SHP77 treated with DMSO at 0.1 percent for 48 hours (cell line): ENCODE results near the gene CEP68.
"Not testable (repeated sequence)": the region's sequence is repeated elsewhere in the genome, so short reads cannot be mapped to it uniquely, and the experiment has no call there.

ENCODE experiments used
- DNase-seq: peaks from one replicate; lab custom pipeline; 2025; lab: John Stamatoyannopoulos, UW

CEP68 gene

GRCh38 chr2:65130664-65131175, 74.5 kb downstream of the CEP68 start:
- DNase-seq = peak; percentile 57

DNA sequence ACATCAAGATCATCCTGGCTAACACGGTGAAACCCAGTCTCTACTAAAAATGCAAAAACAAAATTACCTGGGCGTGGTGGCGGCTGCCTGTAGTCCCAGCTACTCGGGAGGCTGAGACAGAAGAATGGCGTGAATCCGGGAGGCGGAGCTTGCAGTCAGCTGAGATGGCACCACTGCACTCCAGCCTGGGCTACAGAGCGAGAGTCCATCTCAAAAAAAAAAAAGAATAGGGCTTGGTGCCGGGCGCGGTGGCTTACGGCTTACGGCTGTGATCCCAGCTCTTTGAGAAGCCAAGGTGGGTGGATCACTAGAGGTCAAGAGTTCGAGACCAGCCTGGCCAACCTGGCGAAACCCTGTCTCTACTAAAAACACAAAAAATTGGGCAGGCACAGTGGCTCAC, 76.7 kb downstream of the CEP68 start:
- DNase-seq = not testable (repeated sequence)

DNA sequence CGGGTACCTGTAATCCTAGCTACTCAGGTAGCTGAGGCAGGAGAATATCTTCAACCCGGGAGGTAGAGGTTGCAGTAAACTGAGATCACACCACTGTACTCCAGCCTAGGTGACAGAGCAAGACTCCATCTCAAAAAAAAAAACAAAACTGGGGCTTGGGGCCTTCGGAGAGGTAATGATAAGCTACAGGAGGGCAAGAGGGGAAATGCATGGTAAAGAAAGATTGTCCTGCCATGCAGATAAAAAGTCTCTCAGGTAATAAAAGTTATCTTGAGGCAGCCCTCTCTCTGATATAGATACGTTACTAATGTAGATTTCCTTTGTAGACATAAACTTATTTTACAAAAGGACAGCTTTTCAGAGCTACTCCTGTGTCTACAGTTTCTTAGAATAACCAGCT, 77.4 kb downstream of the CEP68 start:
- no peak for DNase-seq

DNA sequence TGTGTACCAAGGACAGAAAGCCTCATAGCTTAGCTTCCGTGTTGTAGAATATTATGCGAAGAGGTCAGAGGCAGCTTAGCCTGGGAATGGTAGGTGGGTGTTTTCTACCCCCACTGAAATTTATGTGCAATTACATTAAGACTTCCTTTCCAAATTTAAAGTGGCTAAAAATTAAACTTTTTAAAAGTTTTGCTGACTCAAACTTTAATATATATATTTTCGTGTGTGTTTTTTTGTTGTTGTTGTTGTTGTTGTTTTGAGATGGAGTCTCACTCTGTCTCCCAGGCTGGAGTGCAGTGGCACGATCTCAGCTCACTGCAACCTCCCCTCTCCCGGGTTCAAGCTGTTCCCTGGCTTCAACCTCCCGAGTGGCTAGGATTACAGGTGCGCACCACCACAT, 77.9 kb downstream of the CEP68 start:
- DNase-seq = no peak

- no peak for DNase-seq
Measured at GRCh38 chr2:65136253-65136652, 80.0 kb downstream of the CEP68 start.
